ENCODE results near the gene GPR32.
"Not testable (repeated sequence)": the region's sequence is repeated elsewhere in the genome, so short reads cannot be mapped to it uniquely, and the experiment has no call there.

Gene GPR32

GRCh38 chr19:50741179-50741933 is 28.9 kb upstream of the GPR32 start:
- DNase-seq (ENCODE audit: low read depth) = no peak
- no peak overlapping the region for H3K4me3 ChIP-seq (ENCODE audit: low read depth, low read length)
- no peak for TF ChIP-seq POLR2A (IDR thresholded peaks at IDR 0.05; ENCODE audit: extremely low read depth, insufficient read length)
- TF ChIP-seq CTCF (IDR thresholded peaks at IDR 0.05; ENCODE audit: low read depth, low read length) = no peak
- no peak for TF ChIP-seq MAX (IDR thresholded peaks at IDR 0.05; ENCODE audit: low read depth, low read length)
- TF ChIP-seq MYC (IDR thresholded peaks at IDR 0.05; ENCODE audit: low read depth, low read length) = no peak

- no peak for DNase-seq (ENCODE audit: low read depth)
- no peak for TF ChIP-seq MYC (IDR thresholded peaks at IDR 0.05; ENCODE audit: low read depth, low read length)
- TF ChIP-seq CTCF (IDR thresholded peaks at IDR 0.05; ENCODE audit: low read depth, low read length) = no peak
- no peak overlapping the region for H3K4me3 ChIP-seq (ENCODE audit: low read depth, low read length)
Observed at GRCh38 chr19:50743537-50743936, 26.7 kb upstream of the GPR32 start.

- H3K4me3 ChIP-seq (ENCODE audit: low read depth, low read length) = no peak overlapping the region
- TF ChIP-seq CTCF (IDR thresholded peaks at IDR 0.05; ENCODE audit: low read depth, low read length) (no peak), MAX (IDR thresholded peaks at IDR 0.05; ENCODE audit: low read depth, low read length) (no peak), POLR2A (IDR thresholded peaks at IDR 0.05; ENCODE audit: extremely low read depth, insufficient read length) (no peak), MYC (IDR thresholded peaks at IDR 0.05; ENCODE audit: low read depth, low read length) (no peak)
- DNase-seq (ENCODE audit: low read depth) = no peak
Observed at GRCh38 chr19:50745221-50745620, 25.0 kb upstream of the GPR32 start.

- not testable (repeated sequence) for H3K4me3 ChIP-seq (ENCODE audit: low read depth, low read length); DNase-seq (ENCODE audit: low read depth)
Observed at GRCh38 chr19:50747141-50747540, 23.1 kb upstream of the GPR32 start.

GRCh38 chr19:50749490-50749889 is 20.8 kb upstream of the GPR32 start:
- TF ChIP-seq CTCF (IDR thresholded peaks at IDR 0.05; ENCODE audit: low read depth, low read length) (no peak), POLR2A (IDR thresholded peaks at IDR 0.05; ENCODE audit: extremely low read depth, insufficient read length) (no peak), MAX (IDR thresholded peaks at IDR 0.05; ENCODE audit: low read depth, low read length) (no peak), MYC (IDR thresholded peaks at IDR 0.05; ENCODE audit: low read depth, low read length) (no peak)
- no peak for DNase-seq (ENCODE audit: low read depth)
- H3K4me3 ChIP-seq (ENCODE audit: low read depth, low read length) = no peak overlapping the region

GRCh38 chr19:50750010-50750409 is 20.3 kb upstream of the GPR32 start:
- no peak overlapping the region for H3K4me3 ChIP-seq (ENCODE audit: low read depth, low read length)
- peak; percentile 25 for DNase-seq (ENCODE audit: low read depth)
- TF ChIP-seq MAX (IDR thresholded peaks at IDR 0.05; ENCODE audit: low read depth, low read length) (no peak), MYC (IDR thresholded peaks at IDR 0.05; ENCODE audit: low read depth, low read length) (no peak), POLR2A (IDR thresholded peaks at IDR 0.05; ENCODE audit: extremely low read depth, insufficient read length) (no peak), CTCF (IDR thresholded peaks at IDR 0.05; ENCODE audit: low read depth, low read length) (no peak)

Measured in NB4 (cell line).